Caco-2 (cell line): ENCODE data around the gene EXOSC3. TPM values are rescaled to one million over a fixed set of nuclear protein-coding genes. Genes with fewer than 3 reads are reported as not detected.
"Not testable (repeated sequence)": the region's sequence is repeated elsewhere in the genome, so short reads cannot be mapped to it uniquely, and the experiment has no call there.

Experiments
- Bru-seq: library from RNA; stranded (reverse); fragments of 400-500 nt; gene quantifications from one replicate; lab custom pipeline; 2021; lab: Mats Ljungman, UMichigan
- BruChase-seq, 2 experiments: library from RNA; stranded (reverse); fragments of 400-500 nt; gene quantifications; one replicate each; lab custom pipeline; 2021; lab: Mats Ljungman, UMichigan
- BruUV-seq: library from RNA; stranded (reverse); fragments of 400-500 nt; replicated peaks from 2 replicates; lab custom pipeline; 2021; lab: Mats Ljungman, UMichigan
- CTCF ChIA-PET: fragments of 300-600 bp; sonication (Branson Sonifier 250); formaldehyde crosslinking; loops from one replicate; lab custom pipeline; 2022; ENCODE audit warnings: antibody characterized with exemption; lab: Charles Lee
- POLR2A ChIA-PET: fragments of 300-600 bp; sonication (Branson Sonifier 250); formaldehyde crosslinking; loops from one replicate; lab custom pipeline; 2022; ENCODE audit warnings: antibody characterized with exemption; lab: Charles Lee
- DNase-seq, 2 experiments: peaks; one replicate each; pipeline versions ENCODE4 v3.0.0 to v3.0.0-alpha.2; 2020 to 2022
- H3K27me3 ChIP-seq: replicated peaks from 2 replicates; pipeline ENCODE4 v1.6.0; 2011; ENCODE audit warnings: low read length; ENCODE audit not compliant: control insufficient read depth, insufficient read depth
- H3K36me3 ChIP-seq: 2 replicates; pipeline ENCODE4 v1.5.1; 2011; ENCODE audit warnings: low read length; ENCODE audit not compliant: control insufficient read depth, insufficient read depth
- H3K4me1 ChIP-seq: fragments of 250-450 bp; sonication (Bioruptor Pico); 2 replicates; pipeline ENCODE4 v1.5.1; 2020; ENCODE audit warnings: mild to moderate bottlenecking
- H3K4me3 ChIP-seq: 2 replicates; pipeline ENCODE4 v1.5.1; 2011; ENCODE audit warnings: low read depth, mild to moderate bottlenecking, control low read depth, low read length
- H3K9me3 ChIP-seq: fragments of 250-450 bp; sonication (Bioruptor Pico); 2 replicates; pipeline ENCODE4 v1.5.1; 2020; ENCODE audit warnings: mild to moderate bottlenecking, moderate library complexity
- H3K27ac Mint-ChIP-seq: one replicate; pipeline ENCODE4 v1.8.0; 2022; ENCODE audit warnings: mixed read lengths; ENCODE audit not compliant: unreplicated experiment
- H3K27me3 Mint-ChIP-seq: one replicate; pipeline ENCODE4 v1.8.0; 2022; ENCODE audit warnings: mixed read lengths; ENCODE audit not compliant: insufficient read depth, unreplicated experiment
- H3K36me3 Mint-ChIP-seq: one replicate; pipeline ENCODE4 v1.8.0; 2022; ENCODE audit warnings: mild to moderate bottlenecking, mixed read lengths; ENCODE audit not compliant: insufficient read depth, unreplicated experiment
- H3K4me1 Mint-ChIP-seq: one replicate; pipeline ENCODE4 v1.8.0; 2022; ENCODE audit warnings: low read depth, mixed read lengths; ENCODE audit not compliant: unreplicated experiment
- H3K4me3 Mint-ChIP-seq: one replicate; pipeline ENCODE4 v1.8.0; 2022; ENCODE audit warnings: mild to moderate bottlenecking, moderate library complexity, mixed read lengths; ENCODE audit not compliant: unreplicated experiment
- H3K9me3 Mint-ChIP-seq: one replicate; pipeline ENCODE4 v1.8.0; 2022; ENCODE audit warnings: mixed read lengths; ENCODE audit not compliant: unreplicated experiment
- intact Hi-C: fragments of 100-400 bp; cut with micrococcal nuclease; formaldehyde crosslinking; loops from one replicate; pipeline ENCODE4 v1.10.0; 2022; ENCODE audit not compliant: unreplicated experiment
- long read RNA-seq: library from polyadenylated mRNA; stranded (forward); transcript quantifications from one replicate; pipeline ENCODE4 v2.0.0, GENCODE V29; 2022
- total RNA-seq: library from RNA; stranded (reverse); gene quantifications from 2 replicates; pipeline ENCODE4 v1.2.3, GENCODE V29; 2022
- TF ChIP-seq, protein P1 (sequence below), 2 experiments: fragments of 200-600 bp in 1 of 2; IDR thresholded peaks; 1 replicate in 1 of 2; 2 replicates in 1 of 2; pipeline versions ENCODE4 v1.5.1 to v1.8.0; 2011 to 2022; ENCODE audit warnings: antibody characterized with exemption in 1 of 2, control low read depth in 1 of 2, inconsistent platforms in 1 of 2, low read depth in 1 of 2, low read length in 1 of 2, mild to moderate bottlenecking in 1 of 2, moderate library complexity in 1 of 2; ENCODE audit not compliant: insufficient read depth in 1 of 2, severe bottlenecking in 1 of 2, unreplicated experiment in 1 of 2

The EXOSC3 gene
- 60.3 and 70.6 TPM in 2 replicates for total RNA-seq
- Bru-seq, nascent RNA, result percentile 98 among the genes with signal in this experiment
- BruChase-seq, experiment 1, labeled RNA remaining after a 2-hour chase, result percentile 99 among the genes with signal in this experiment
- BruChase-seq, experiment 2, labeled RNA remaining after a 6-hour chase, result percentile 97 among the genes with signal in this experiment
- long read RNA-seq, transcript EXOSC3-201 (4 exons, 1,806 nt), result major isoform, 59 of 72 reads
- long read RNA-seq, transcript EXOSC3-202 (3 exons, 768 nt), result minor isoform, 9 of 72 reads
- long read RNA-seq, partial matches to known transcripts, result 1 of 72 reads
- long read RNA-seq, other reads (novel, unspliced or antisense), result 1 of 72 reads

DNA sequence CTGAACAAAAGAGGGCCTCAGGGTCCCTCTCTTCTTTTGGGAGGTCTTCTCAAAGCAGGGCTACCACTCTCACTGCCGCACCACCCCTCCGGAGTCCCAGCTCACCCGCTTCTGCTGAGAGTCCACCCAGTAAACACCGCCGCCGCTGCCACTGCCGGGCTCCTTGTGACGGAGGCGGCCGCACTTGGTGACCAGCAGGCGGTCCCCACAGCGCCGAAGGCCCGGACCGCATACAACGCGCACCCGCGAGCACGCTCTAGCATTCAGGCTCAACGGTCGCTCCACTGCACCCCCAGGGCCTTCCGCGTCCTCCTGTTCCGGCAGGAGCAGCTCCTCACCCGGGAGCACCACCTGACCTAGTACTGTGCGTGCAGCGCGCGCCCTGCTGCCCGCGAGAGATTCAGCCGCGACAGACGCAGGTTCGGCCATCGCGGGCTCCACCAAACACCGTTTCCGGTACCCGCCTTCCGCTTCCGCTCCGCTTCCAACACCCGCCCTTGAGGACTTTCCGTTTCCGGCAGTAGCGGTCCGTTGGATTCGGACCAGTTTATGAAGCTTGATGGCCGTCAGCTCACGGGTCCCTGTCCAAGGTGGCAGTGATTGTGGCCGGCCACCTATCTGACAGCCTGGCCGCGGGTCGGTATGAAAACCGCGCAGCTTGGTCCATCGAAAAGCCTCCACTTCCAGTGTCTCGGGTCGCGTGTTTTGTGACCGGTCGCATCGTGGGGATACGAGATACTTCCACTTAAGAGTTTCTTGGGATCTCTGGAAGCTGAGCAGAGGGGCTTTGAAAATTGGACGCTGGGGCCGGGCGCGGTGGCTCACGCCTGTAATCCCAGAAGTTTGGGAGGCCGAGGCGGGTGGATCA is at the start of gene EXOSC3:
TSS of gene EXOSC3 (minus strand) at position 449 of the 868 bp plus-strand sequence. CDS start at position 429, 20 bp downstream.
- H3K27me3 ChIP-seq, result no peaks in the 10 kb centered on the region
- peaks cover 4% of the 10 kb centered on the region for H3K36me3 ChIP-seq
- Mint-ChIP-seq H3K4me1 (peaks cover 9% of the 10 kb centered on the region), H3K27ac (peak within 1 kb of the TSS; percentile 98), H3K27me3 (no peaks in the 10 kb centered on the region), H3K36me3 (peaks cover 33% of the 10 kb centered on the region), H3K4me3 (peak within 1 kb of the TSS; percentile 97), H3K9me3 (no peaks in the 10 kb centered on the region)
- peak within 1 kb of the TSS; percentile 97 for H3K4me3 ChIP-seq
- CTCF ChIA-PET, result interaction anchor here (1.0 kb wide), 2 partner anchors 16 to 299 kb away, joined by 3 to 6 read pairs; partner anchors contain the start of genes DCAF10 and POLR1E
- POLR2A ChIA-PET, result interaction anchor here (0.7 to 1.9 kb wide), 4 partner anchors 10 to 193 kb away, joined by 3 to 12 read pairs (median 5); partner anchors contain the start of genes DCAF10 and TOMM5
- intact Hi-C loops, result loop anchor here (1.0 to 10.0 kb wide), 5 partner anchors 15 to 303 kb away; partner anchors contain the start of genes DCAF10, SLC25A51 and TRMT10B
- BruUV-seq, result no TSS peak
- H3K9me3 ChIP-seq, result no peaks in the 10 kb centered on the region
- TF ChIP-seq, protein P1, sequence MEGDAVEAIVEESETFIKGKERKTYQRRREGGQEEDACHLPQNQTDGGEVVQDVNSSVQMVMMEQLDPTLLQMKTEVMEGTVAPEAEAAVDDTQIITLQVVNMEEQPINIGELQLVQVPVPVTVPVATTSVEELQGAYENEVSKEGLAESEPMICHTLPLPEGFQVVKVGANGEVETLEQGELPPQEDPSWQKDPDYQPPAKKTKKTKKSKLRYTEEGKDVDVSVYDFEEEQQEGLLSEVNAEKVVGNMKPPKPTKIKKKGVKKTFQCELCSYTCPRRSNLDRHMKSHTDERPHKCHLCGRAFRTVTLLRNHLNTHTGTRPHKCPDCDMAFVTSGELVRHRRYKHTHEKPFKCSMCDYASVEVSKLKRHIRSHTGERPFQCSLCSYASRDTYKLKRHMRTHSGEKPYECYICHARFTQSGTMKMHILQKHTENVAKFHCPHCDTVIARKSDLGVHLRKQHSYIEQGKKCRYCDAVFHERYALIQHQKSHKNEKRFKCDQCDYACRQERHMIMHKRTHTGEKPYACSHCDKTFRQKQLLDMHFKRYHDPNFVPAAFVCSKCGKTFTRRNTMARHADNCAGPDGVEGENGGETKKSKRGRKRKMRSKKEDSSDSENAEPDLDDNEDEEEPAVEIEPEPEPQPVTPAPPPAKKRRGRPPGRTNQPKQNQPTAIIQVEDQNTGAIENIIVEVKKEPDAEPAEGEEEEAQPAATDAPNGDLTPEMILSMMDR (IDR thresholded peaks at IDR 0.05; ENCODE audit: insufficient read depth in 1 of 2, low read depth in 1 of 2, low read length in 1 of 2, severe bottlenecking in 1 of 2, unreplicated experiment in 1 of 2), result peak; percentile 25 to 28
- DNase-seq, result peak; percentile 91 to 92
- H3K4me1 ChIP-seq, result 0 out of 2 replicates have a peak, but pooled peaks cover 3% of the 10 kb centered on the region

DNA sequence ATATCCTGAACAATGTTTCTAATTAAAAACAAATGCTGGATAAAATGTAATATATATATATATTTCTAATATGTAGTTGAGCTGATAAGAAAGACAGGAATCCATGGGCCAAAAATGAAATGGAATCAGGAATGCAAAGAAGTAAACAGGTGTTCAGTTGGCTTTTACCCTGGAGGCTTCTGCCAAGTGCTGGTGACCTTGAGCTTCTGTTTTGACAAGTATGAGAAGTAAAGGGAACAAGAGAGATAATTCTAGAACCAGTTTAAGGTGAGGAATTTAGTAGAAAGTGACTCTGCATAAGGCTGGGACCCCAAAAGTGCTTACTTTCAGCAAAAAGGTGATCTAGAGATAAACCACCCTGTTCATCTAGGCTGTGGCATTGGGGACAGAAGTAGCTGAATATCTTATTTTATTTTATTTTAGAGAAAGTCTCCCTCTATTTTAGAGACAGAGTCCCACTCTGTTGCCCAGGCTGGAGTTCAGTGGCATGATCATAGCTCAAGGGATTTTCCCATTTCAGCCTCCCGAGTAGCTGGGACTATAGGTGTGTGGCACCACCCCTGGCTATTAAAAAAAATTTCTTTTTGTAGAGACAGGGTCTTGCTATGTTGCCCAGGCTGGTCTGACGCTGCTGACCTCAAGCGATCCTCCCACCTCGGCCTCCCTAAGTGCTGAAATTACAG is 42.8 kb upstream of the EXOSC3 start:
- ChIA-PET POLR2A (no interaction called here), CTCF (no interaction called here)
- peaks cover 18% of the 10 kb centered on the region for H3K36me3 Mint-ChIP-seq
- BruUV-seq, result no TSS peak
- Histone ChIP-seq H3K27me3 (no peaks in the 10 kb centered on the region), H3K4me1 (no peaks in the 10 kb centered on the region), H3K4me3 (no peak overlapping the region), H3K9me3 (no peaks in the 10 kb centered on the region), H3K36me3 (no peaks in the 10 kb centered on the region)
- no peaks in the 10 kb centered on the region for H3K9me3 Mint-ChIP-seq
- TF ChIP-seq, protein P1 (IDR thresholded peaks at IDR 0.05; ENCODE audit: insufficient read depth in 1 of 2, low read depth in 1 of 2, low read length in 1 of 2, severe bottlenecking in 1 of 2, unreplicated experiment in 1 of 2), result no peak
- no peak overlapping the region for H3K4me3 Mint-ChIP-seq
- intact Hi-C loops, result no loop called here
- no peak overlapping the region for H3K27ac Mint-ChIP-seq
- no peaks in the 10 kb centered on the region for H3K4me1 Mint-ChIP-seq
- no peak for DNase-seq
- no peaks in the 10 kb centered on the region for H3K27me3 Mint-ChIP-seq

DNA sequence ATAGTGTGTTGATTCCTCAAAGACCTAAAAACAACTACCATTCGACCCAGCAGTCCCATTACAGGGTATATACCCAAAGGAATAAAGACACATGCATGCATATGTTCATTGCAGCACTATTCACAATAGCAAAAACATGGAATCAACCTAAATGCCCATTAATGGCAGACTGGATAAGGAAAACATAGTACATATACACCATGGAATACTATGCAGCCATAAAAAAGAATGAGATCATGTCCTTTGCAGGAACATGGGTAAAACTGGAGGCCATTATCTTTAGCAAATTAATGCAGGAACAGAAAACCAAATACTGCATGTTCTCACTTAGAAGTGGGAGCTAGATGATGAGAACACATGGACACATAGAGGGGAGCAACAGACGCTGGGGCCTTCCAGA is 40.3 kb upstream of the EXOSC3 start:
- H3K4me3 Mint-ChIP-seq, H3K4me1 Mint-ChIP-seq, H3K27ac Mint-ChIP-seq, BruUV-seq, POLR2A ChIA-PET, H3K9me3 ChIP-seq, intact Hi-C loops, H3K36me3 ChIP-seq, CTCF ChIA-PET, H3K4me1 ChIP-seq, H3K4me3 ChIP-seq, DNase-seq, H3K27me3 ChIP-seq, H3K9me3 Mint-ChIP-seq, H3K27me3 Mint-ChIP-seq: not testable (repeated sequence)
- H3K36me3 Mint-ChIP-seq, result peaks cover 18% of the 10 kb centered on the region
